HG02623 (cell line): ENCODE data around the gene CACFD1.
A peak's percentile ranks its signal among the peaks of the same experiment; 100 is the strongest.

Experiments
- ATAC-seq: cut with Tn5 transposase; IDR thresholded peaks from one replicate; pipeline ENCODE4 v1.9.1; 2021; ENCODE audit warnings: moderate library complexity; ENCODE audit not compliant: unreplicated experiment

The CACFD1 gene

DNA sequence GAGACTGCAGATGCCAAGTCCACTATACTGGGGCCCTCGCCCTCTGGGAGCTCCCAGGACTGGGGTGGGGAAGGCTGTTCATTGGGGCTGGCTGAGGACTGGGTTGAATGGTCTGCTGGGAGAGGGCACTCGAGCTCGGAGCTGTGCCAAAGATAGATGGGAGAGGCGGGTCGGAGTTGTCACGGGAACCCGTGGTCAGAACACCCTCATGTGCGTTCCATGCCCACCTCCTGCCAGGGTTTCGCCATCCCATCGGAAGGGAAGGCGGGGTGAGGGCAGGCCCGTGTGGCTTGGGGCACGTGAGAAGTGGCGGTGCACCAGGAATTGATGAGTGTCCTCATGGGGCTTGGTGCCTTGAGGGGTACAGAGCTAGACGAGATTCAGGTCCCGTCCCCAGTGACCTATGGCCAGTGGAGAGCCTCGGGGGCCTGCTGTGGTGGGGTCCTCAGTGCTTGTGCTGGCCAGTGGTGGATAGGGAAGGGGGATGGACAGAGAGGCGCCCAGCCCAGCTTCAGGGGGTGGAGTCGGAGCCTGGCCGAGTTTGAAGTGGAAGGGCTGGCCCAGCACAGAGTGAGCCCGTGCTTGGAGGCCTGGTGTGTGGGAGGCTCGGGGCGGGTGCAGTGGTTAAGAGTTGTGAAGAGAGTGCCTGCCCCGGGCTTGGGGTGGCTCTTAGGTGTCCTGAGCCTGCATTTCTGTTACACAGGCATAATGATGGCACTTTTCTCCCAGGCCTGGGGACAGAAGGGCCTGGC, 4.3 kb downstream of the CACFD1 start:
- ATAC-seq, result no peak

DNA sequence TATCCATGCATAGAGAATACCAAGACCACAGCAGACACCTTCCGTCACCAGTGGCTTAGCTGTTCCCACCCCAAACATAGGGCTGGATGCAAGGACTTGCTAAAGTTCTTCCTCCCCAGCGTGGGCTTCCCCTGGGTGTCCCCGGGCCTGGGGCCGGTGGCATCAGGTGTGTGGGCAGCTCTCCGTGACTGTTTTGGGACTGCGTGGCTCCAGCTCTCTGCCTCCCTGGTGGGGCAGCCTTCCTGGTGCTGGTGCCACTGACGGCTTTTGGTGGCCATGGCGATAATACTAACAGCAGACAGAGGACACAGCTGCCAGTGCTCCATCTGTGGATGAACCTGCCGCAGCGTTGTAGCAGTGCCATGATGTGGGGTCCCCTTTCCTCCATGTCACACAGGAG, 4.9 kb downstream of the CACFD1 start:
- no peak for ATAC-seq

DNA sequence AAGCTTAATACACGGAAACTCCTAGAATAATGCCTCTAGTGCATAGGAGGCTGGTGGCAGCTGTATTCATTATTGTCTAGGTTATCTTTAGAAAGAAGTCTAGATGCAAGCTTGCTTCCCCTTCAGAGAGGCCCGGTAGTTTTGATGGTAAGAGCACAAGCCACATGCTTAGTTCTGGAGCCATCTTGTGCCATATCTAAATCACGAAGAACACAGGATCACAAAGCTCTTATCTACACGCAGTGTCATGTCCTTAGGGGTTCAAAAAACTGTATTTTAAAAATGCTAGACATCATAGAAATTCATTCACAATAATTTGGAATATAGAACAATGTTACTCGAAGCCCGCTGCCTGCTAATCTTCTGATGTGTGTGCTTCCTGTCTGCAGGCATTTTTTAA, 6.2 kb downstream of the CACFD1 start:
- no peak for ATAC-seq

GRCh38 chr9:133467101-133467500, 7.3 kb downstream of the CACFD1 start:
- ATAC-seq, result no peak

- ATAC-seq, result no peak
Measured at GRCh38 chr9:133468374-133468773, 8.6 kb downstream of the CACFD1 start.

DNA sequence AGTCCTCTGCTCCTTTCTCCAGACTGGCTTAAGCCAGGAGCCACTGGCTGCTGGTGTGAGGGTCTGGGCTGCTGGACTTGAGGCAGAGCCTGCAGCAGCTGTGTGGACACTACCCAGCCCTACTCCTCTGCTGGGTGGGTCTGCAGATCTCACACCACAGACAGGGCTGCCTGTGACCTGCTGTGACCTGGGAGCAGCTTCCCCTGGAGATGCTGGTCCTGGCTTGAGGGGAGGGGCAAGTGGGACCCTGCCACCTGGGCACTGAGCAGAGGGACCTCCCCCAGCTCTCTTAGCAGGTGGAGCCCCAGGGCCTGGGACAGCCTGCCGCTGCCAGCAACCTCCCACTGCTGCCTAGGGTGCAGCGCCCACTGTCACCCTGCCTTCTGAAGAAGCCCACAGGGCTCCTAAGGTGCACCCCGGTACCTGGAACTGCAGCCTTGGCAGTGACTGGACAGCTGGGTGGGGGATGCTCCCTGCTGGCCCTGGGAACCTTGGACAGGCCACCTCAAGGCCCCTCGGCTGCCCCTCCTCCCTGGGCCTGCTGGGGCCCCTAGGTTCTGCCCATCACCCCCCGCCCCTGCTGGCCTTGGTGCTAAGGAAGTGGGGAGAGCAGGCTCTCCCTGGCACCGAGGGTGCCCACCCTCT, 9.1 kb downstream of the CACFD1 start:
- ATAC-seq, result no peak

- no peak for ATAC-seq
Measured at GRCh38 chr9:133470427-133470924, 10.7 kb downstream of the CACFD1 start.

DNA sequence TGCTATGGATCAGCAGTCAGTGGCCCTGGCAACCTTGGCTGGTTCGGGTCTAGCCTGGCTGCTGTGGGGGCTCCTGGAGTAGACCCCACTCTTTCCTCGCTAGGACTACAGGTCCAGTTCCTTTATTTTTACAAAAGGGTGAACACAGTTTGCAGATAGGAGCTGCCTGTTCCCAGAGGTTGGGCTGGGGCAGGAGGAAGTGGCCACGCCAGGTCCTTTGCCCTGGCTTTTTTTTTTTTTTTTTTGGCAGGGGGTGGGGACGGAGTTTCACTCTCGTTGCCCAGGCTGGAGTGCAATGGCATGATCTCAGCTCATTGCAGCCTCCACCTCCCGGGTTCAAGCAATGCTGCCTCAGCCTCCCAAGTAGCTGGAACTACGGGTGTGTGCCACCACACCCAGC, 11.2 kb downstream of the CACFD1 start:
- ATAC-seq, result no peak

GRCh38 chr9:133471551-133472276, 11.9 kb downstream of the CACFD1 start:
- no peak for ATAC-seq

DNA sequence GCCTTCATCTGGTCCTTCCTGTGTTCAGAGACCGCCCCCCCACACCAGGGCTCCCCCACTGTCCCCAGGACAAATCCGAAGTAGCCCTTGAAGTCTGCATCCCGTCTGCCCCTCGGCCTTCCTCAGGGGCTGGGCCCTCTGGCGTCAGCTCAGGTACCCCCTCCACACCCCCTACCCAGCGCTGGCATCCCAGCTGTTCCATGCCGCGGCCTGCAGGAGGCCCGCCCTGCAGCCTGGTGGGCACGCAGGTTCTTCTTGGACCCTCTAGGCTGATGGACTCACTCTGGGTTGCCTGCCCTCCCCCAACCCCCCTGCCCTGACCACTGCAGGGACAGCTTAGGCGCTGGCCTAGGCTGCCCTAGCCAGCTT, 12.5 kb downstream of the CACFD1 start:
- no peak for ATAC-seq

GRCh38 chr9:133472753-133473378, 13.1 kb downstream of the CACFD1 start:
- ATAC-seq, result no peak

DNA sequence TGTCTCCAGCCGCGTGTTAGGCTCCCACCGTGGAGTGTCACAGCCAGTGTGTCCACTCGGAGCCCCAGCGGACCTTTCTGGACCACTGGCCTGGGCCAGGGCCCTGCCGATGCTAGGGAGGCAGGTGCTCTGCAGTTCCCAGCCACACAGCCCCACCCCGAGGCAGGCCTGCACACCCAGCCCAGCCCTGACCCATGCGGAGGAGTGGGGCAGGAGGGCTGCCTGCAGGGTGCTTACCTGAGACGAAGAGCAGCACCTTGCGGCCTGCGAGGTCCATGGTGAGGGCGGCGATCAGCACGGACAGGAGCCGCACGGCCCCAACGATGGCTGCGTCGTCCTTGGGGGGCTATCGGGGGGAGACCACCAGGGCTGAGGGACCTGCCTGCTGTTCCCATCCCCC, 14.0 kb downstream of the CACFD1 start:
- ATAC-seq, result no peak

- no peak for ATAC-seq
Measured at GRCh38 chr9:133474215-133474614, 14.4 kb downstream of the CACFD1 start.

- no peak for ATAC-seq
Measured at GRCh38 chr9:133474853-133475252, 15.1 kb downstream of the CACFD1 start.

- no peak for ATAC-seq
Measured at GRCh38 chr9:133475292-133476012, 15.7 kb downstream of the CACFD1 start.

- ATAC-seq, result no peak
Measured at GRCh38 chr9:133476036-133476931, 16.5 kb downstream of the CACFD1 start.

- no peak for ATAC-seq
Measured at GRCh38 chr9:133476941-133477340, 17.2 kb downstream of the CACFD1 start.

GRCh38 chr9:133477461-133477860, 17.7 kb downstream of the CACFD1 start:
- ATAC-seq, result no peak

- peak; percentile 25 for ATAC-seq
Measured at GRCh38 chr9:133477992-133478850, 18.4 kb downstream of the CACFD1 start.
